Astrocyte (in vitro differentiated cells and primary cell): ENCODE measurements around the gene PLEKHA7. TPM values are rescaled to one million over a fixed set of nuclear protein-coding genes. Genes with fewer than 3 reads are reported as not detected.
A peak's percentile ranks its signal among the peaks of the same experiment; 100 is the strongest.

Experiments used
- DNase-seq: peaks from one replicate; pipeline ENCODE4 v3.0.0-alpha.2; 2010; ENCODE audit warnings: low read depth
- FAIRE-seq: peaks from 2 replicates; lab custom pipeline; 2011; peaks lifted over from hg19 to GRCh38; lab: Jason Lieb, UNC
- H2AFZ ChIP-seq: 2 replicates; pipeline ENCODE4 v1.6.0; 2012; ENCODE audit warnings: low read depth, low read length, inconsistent platforms
- H3K27ac ChIP-seq: 2 replicates; pipeline ENCODE4 v1.5.1; 2011; ENCODE audit warnings: low read depth, low read length, inconsistent platforms
- H3K27me3 ChIP-seq: 2 replicates; pipeline ENCODE4 v1.6.0; 2011; ENCODE audit warnings: low read length, inconsistent platforms; ENCODE audit not compliant: insufficient read depth
- H3K36me3 ChIP-seq: 2 replicates; pipeline ENCODE4 v1.5.1; 2011; ENCODE audit warnings: low read length, inconsistent platforms; ENCODE audit not compliant: insufficient read depth
- H3K4me1 ChIP-seq: 2 replicates; pipeline ENCODE4 v1.5.1; 2011; ENCODE audit warnings: low read length, inconsistent platforms; ENCODE audit not compliant: insufficient read depth
- H3K4me2 ChIP-seq: 2 replicates; pipeline ENCODE4 v1.6.0; 2012; ENCODE audit warnings: low read length, inconsistent platforms
- H3K4me3 ChIP-seq: 2 replicates; pipeline ENCODE4 v1.5.1; 2011; ENCODE audit warnings: low read depth, mild to moderate bottlenecking, low read length, inconsistent platforms; ENCODE audit not compliant: insufficient read depth
- H3K79me2 ChIP-seq: 2 replicates; pipeline ENCODE4 v1.6.0; 2012; ENCODE audit warnings: mild to moderate bottlenecking, low read length, inconsistent platforms; ENCODE audit not compliant: insufficient read depth
- H3K9ac ChIP-seq: 2 replicates; pipeline ENCODE4 v1.6.0; 2012; ENCODE audit warnings: mild to moderate bottlenecking, low read length, inconsistent platforms
- H3K9me3 ChIP-seq: 2 replicates; pipeline ENCODE4 v1.5.1; 2012; ENCODE audit warnings: low read depth, mild to moderate bottlenecking, low read length, inconsistent platforms; ENCODE audit not compliant: insufficient read depth
- H4K20me1 ChIP-seq: 2 replicates; pipeline ENCODE4 v1.6.0; 2012; ENCODE audit warnings: low read length, inconsistent platforms; ENCODE audit not compliant: insufficient read depth
- H3K27ac Mint-ChIP-seq: one replicate; pipeline ENCODE4 v1.8.0; 2021; ENCODE audit warnings: mild to moderate bottlenecking, mixed read lengths; ENCODE audit not compliant: unreplicated experiment
- H3K27me3 Mint-ChIP-seq: one replicate; pipeline ENCODE4 v1.8.0; 2021; ENCODE audit warnings: low read depth, mixed read lengths; ENCODE audit not compliant: unreplicated experiment
- H3K36me3 Mint-ChIP-seq: one replicate; pipeline ENCODE4 v1.8.0; 2021; ENCODE audit warnings: low read depth, mixed read lengths; ENCODE audit not compliant: unreplicated experiment
- H3K4me1 Mint-ChIP-seq: one replicate; pipeline ENCODE4 v1.8.0; 2021; ENCODE audit warnings: low read depth, mixed read lengths; ENCODE audit not compliant: unreplicated experiment
- H3K4me3 Mint-ChIP-seq: one replicate; pipeline ENCODE4 v1.8.0; 2021; ENCODE audit warnings: mild to moderate bottlenecking, moderate library complexity, mixed read lengths; ENCODE audit not compliant: unreplicated experiment
- H3K9me3 Mint-ChIP-seq: one replicate; pipeline ENCODE4 v1.8.0; 2021; ENCODE audit warnings: mild to moderate bottlenecking, mixed read lengths; ENCODE audit not compliant: unreplicated experiment
- EZH2 ChIP-seq: IDR thresholded peaks from 2 replicates; pipeline ENCODE4 v1.6.1; 2012; ENCODE audit warnings: mild to moderate bottlenecking, low read length, inconsistent platforms; ENCODE audit not compliant: insufficient read depth
- total RNA-seq: library from RNA; stranded (reverse); gene quantifications from 2 replicates; pipeline ENCODE4 v1.2.1, GENCODE V29; 2021
- TF ChIP-seq, protein P1 (sequence below): IDR thresholded peaks from 2 replicates; pipeline ENCODE4 v1.5.1; 2011; ENCODE audit warnings: low read depth, mild to moderate bottlenecking, inconsistent platforms, low read length, moderate library complexity; ENCODE audit not compliant: insufficient read depth

Gene PLEKHA7
- total RNA-seq, 1 donor from 2014 or later = 5.7 TPM

DNA sequence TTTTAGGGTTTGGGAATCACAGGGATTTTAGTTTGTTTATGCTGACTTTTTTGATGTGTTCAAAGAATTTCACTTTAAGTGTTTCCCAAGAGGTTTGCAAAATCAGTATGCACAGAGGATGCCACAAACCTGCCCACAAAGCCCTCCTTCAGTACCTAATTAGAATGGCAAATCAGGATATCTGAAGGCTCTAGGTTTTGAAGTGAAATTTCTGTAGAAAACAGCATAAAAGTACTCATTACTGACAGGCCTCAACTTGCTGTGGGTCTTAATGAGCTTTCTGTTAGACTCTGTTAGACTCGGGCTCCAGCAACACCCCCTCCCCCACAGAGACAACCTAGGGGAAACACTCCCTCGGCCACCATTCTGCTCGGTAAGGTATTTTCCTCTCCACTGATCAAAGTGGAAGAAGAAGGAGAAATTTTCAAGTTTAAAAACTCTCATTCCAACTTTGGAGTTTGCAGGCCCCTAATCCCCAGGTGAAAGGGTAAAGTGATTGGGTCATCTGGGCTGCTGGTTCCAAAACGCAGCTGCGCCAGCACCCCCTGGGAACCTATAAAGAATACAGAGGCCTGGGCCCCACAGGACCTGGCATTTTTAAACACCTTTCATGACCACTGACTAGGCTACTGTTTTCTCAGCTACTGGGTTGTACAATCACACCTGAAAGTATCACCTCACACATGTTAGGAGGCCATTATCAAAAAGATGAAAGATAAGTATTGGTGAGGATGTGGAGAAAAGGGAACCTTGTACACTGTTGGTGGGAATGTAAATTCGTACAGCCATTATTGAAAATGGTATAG, 67.5 kb downstream of the PLEKHA7 start:
- no peak overlapping the region for H3K4me3 Mint-ChIP-seq
- Histone ChIP-seq H3K9ac (no peak overlapping the region), H3K4me1 (no peaks in the 10 kb centered on the region), H3K36me3 (no peaks in the 10 kb centered on the region), H3K9me3 (no peaks in the 10 kb centered on the region), H3K79me2 (no peaks in the 10 kb centered on the region), H3K4me2 (no peak overlapping the region), H3K27ac (no peak overlapping the region), H2AFZ (no peak overlapping the region), H4K20me1 (no peaks in the 10 kb centered on the region), H3K27me3 (peaks cover 2% of the 10 kb centered on the region), H3K4me3 (no peak overlapping the region)
- TF ChIP-seq, protein P1, sequence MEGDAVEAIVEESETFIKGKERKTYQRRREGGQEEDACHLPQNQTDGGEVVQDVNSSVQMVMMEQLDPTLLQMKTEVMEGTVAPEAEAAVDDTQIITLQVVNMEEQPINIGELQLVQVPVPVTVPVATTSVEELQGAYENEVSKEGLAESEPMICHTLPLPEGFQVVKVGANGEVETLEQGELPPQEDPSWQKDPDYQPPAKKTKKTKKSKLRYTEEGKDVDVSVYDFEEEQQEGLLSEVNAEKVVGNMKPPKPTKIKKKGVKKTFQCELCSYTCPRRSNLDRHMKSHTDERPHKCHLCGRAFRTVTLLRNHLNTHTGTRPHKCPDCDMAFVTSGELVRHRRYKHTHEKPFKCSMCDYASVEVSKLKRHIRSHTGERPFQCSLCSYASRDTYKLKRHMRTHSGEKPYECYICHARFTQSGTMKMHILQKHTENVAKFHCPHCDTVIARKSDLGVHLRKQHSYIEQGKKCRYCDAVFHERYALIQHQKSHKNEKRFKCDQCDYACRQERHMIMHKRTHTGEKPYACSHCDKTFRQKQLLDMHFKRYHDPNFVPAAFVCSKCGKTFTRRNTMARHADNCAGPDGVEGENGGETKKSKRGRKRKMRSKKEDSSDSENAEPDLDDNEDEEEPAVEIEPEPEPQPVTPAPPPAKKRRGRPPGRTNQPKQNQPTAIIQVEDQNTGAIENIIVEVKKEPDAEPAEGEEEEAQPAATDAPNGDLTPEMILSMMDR = no peak
- TF ChIP-seq EZH2 = no peak
- H3K4me1 Mint-ChIP-seq = no peaks in the 10 kb centered on the region
- H3K36me3 Mint-ChIP-seq = no peaks in the 10 kb centered on the region
- H3K27ac Mint-ChIP-seq = no peak overlapping the region
- H3K27me3 Mint-ChIP-seq = no peaks in the 10 kb centered on the region
- FAIRE-seq = no peak
- no peaks in the 10 kb centered on the region for H3K9me3 Mint-ChIP-seq
- no peak for DNase-seq

DNA sequence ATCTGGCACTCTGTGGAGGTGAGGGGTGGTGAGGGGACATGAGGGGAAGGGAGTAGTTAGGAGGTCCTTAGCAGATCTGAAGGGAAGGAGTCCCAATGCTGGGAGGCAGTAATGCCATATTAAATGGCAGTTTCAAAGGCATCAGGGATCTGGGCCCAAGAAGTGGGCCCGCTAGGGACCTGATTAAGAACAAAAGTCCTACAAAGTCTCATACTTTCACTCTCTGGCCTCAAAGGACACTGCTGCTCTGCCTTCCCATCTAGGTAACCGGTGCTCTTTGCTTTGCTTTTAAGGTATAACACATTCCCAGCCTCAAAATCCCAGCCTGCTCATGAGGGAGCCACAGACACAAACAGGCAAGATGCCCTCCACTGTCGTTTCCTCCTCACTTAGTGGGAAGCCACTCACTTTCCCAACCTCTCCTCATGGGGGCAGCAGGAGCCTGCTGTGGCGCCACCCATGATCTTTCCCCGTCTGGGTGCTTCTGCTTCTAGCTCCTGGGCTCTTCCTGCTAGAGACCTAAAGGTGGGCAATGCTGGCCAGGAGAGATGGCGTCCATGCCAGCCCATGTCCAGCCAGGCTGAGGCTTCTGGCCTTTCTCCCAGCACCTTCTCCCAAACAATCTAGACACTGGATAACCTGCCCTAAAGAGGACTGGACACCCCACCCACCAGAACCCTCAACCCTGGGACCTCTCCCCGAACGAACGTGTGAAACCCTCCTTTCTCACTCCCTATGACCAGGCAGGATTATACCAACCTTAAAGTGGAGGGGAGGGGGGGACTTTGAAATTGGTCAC, 68.3 kb downstream of the PLEKHA7 start:
- no peak overlapping the region for H3K9ac ChIP-seq
- peaks cover 2% of the 10 kb centered on the region for H3K27me3 ChIP-seq
- TF ChIP-seq, protein P1 = peak; percentile 70
- TF ChIP-seq EZH2 = no peak
- H2AFZ ChIP-seq = peak overlapping the region; percentile 1
- no peaks in the 10 kb centered on the region for H3K9me3 Mint-ChIP-seq
- no peaks in the 10 kb centered on the region for H3K27me3 Mint-ChIP-seq
- H3K4me2 ChIP-seq = no peak overlapping the region
- no peak overlapping the region for H3K4me3 Mint-ChIP-seq
- no peak overlapping the region for H3K27ac ChIP-seq
- H3K4me1 ChIP-seq = no peaks in the 10 kb centered on the region
- H3K36me3 Mint-ChIP-seq = no peaks in the 10 kb centered on the region
- no peaks in the 10 kb centered on the region for H4K20me1 ChIP-seq
- peak overlapping the region; percentile 87 for H3K27ac Mint-ChIP-seq
- no peak overlapping the region for H3K4me3 ChIP-seq
- FAIRE-seq (no peak), DNase-seq (peak; percentile 26)
- H3K9me3 ChIP-seq = no peaks in the 10 kb centered on the region
- no peaks in the 10 kb centered on the region for H3K79me2 ChIP-seq
- no peaks in the 10 kb centered on the region for H3K4me1 Mint-ChIP-seq
- no peaks in the 10 kb centered on the region for H3K36me3 ChIP-seq
